ENCODE results near the gene DNM1L.

The DNM1L gene

DNA sequence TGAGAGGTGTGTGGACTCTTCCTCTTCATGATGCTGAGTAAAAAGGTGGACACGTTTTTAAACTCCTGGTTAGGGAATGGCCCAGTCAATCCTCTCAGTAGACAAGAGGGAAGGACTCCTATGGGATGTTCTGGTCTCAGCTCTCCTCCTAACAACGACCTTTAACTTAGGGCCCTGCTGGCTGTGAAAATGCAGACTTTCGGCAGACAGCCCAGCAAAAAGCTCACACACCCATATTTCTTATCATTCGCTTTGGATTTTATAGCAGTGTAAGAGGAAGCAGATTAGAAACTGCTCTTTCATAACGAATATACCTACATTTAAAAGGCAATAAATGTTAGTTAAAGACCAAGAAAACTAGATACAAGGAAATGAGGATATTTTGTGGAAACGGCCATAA, 94.6 kb downstream of the DNM1L start:
- no peak for DNase-seq
- Histone ChIP-seq H3K27me3 (replicated peaks) (no peaks in the 10 kb centered on the region), H3K36me3 (replicated peaks) (no peaks in the 10 kb centered on the region), H3K4me3 (ENCODE audit: low read depth, low read length) (no peak overlapping the region), H3K27ac (no peak overlapping the region)
- in situ Hi-C loops (cut with HindIII; ENCODE audit: low pct_ligation_motif_present, low sequenced_read_pairs) = no loop called here
- TF ChIP-seq, protein P1, sequence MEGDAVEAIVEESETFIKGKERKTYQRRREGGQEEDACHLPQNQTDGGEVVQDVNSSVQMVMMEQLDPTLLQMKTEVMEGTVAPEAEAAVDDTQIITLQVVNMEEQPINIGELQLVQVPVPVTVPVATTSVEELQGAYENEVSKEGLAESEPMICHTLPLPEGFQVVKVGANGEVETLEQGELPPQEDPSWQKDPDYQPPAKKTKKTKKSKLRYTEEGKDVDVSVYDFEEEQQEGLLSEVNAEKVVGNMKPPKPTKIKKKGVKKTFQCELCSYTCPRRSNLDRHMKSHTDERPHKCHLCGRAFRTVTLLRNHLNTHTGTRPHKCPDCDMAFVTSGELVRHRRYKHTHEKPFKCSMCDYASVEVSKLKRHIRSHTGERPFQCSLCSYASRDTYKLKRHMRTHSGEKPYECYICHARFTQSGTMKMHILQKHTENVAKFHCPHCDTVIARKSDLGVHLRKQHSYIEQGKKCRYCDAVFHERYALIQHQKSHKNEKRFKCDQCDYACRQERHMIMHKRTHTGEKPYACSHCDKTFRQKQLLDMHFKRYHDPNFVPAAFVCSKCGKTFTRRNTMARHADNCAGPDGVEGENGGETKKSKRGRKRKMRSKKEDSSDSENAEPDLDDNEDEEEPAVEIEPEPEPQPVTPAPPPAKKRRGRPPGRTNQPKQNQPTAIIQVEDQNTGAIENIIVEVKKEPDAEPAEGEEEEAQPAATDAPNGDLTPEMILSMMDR (IDR thresholded peaks at IDR 0.05; ENCODE audit: low read depth, low read length, missing control alignments) = no peak

- TF ChIP-seq, protein P1 (IDR thresholded peaks at IDR 0.05; ENCODE audit: low read depth, low read length, missing control alignments) = no peak
- DNase-seq = no peak
- Histone ChIP-seq H3K4me3 (ENCODE audit: low read depth, low read length) (no peak overlapping the region), H3K27me3 (replicated peaks) (no peaks in the 10 kb centered on the region), H3K36me3 (replicated peaks) (no peaks in the 10 kb centered on the region), H3K27ac (no peak overlapping the region)
- in situ Hi-C loops (cut with HindIII; ENCODE audit: low pct_ligation_motif_present, low sequenced_read_pairs) = no loop called here
These were observed 97.2 kb downstream of the DNM1L start for GRCh38 chr12:32776258-32776657.

GRCh38 chr12:32777159-32777558, 98.1 kb downstream of the DNM1L start:
- no peak for DNase-seq
- TF ChIP-seq, protein P1 (IDR thresholded peaks at IDR 0.05; ENCODE audit: low read depth, low read length, missing control alignments) = no peak
- Histone ChIP-seq H3K27ac (no peak overlapping the region), H3K27me3 (replicated peaks) (no peaks in the 10 kb centered on the region), H3K4me3 (ENCODE audit: low read depth, low read length) (no peak overlapping the region), H3K36me3 (replicated peaks) (no peaks in the 10 kb centered on the region)
- in situ Hi-C loops (cut with HindIII; ENCODE audit: low pct_ligation_motif_present, low sequenced_read_pairs) = no loop called here

DNA sequence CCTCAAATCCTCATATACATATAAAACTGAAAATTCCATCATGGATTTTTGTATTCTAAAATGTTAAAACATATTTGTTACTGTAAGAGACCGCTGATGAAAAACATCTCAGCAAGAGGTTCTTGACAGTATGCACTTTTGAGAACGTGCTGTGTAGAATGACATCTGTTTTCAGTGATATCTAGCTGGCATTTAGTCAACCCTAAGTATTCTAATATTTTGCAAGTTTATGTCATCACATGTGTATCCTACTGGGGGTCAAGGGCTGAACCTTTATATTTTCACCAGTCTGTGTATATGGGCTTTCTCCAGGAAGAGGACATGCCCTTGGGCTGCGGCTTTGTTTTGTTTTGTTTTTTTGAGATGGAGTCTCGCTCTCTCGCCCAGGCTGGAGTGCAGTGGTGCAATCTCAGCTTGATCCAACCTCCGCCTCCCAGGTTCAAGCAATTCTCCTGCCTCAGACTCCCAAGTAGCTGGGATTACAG, 98.6 kb downstream of the DNM1L start:
- DNase-seq = no peak
- in situ Hi-C loops (cut with HindIII; ENCODE audit: low pct_ligation_motif_present, low sequenced_read_pairs) = no loop called here

DNA sequence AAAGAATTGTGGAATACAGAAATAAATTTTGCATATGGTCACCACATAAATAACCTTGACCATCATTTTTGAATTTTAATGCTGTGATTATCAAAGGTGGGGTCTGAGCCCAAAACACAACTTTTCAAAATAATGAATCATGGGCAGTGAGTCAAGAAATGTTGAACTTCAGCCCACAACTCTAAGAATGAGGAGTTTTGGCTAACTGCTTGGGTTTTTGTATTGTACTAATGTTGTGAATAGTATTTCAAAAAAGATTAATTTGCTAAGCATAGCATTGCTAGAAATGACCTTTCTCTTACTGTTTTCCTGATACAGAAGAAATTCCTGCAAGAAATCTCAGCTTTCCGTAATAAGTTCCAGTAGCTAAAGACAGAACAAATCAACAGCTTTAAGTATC, 101.0 kb downstream of the DNM1L start:
- TF ChIP-seq, protein P1 (IDR thresholded peaks at IDR 0.05; ENCODE audit: low read depth, low read length, missing control alignments) = no peak
- Histone ChIP-seq H3K27ac (no peak overlapping the region), H3K27me3 (replicated peaks) (no peaks in the 10 kb centered on the region), H3K36me3 (replicated peaks) (no peaks in the 10 kb centered on the region), H3K4me3 (ENCODE audit: low read depth, low read length) (no peak overlapping the region)
- DNase-seq = no peak
- in situ Hi-C loops (cut with HindIII; ENCODE audit: low pct_ligation_motif_present, low sequenced_read_pairs) = no loop called here

More for the DNA sequence above, 98.6 kb downstream of the DNM1L start:
- H3K27me3 ChIP-seq (replicated peaks) = no peaks in the 10 kb centered on the region
- TF ChIP-seq, protein P1 (IDR thresholded peaks at IDR 0.05; ENCODE audit: low read depth, low read length, missing control alignments) = no peak
- no peaks in the 10 kb centered on the region for H3K36me3 ChIP-seq (replicated peaks)
- H3K27ac ChIP-seq = no peak overlapping the region
- no peak overlapping the region for H3K4me3 ChIP-seq (ENCODE audit: low read depth, low read length)

DNA sequence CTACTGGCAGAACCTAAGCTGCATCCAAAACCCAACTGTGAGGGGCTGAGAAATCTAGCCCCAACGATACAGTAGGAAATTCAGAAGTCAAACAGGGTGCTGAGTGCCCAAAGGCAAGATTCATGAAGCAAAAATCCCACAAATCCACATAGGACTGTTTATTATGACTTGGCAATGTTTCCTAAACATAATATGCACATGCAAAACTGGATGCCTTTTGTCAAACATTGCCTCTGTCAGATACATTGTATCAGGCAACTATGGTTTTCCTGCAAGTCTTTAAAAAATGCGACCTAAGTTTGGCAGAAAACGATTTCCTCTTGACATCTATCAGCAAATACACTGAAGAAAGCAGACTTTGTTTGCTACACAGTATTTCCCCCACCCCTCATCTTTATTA, 103.9 kb downstream of the DNM1L start:
- Histone ChIP-seq H3K36me3 (replicated peaks) (no peaks in the 10 kb centered on the region), H3K27ac (no peak overlapping the region), H3K4me3 (ENCODE audit: low read depth, low read length) (no peak overlapping the region), H3K27me3 (replicated peaks) (no peaks in the 10 kb centered on the region)
- TF ChIP-seq, protein P1 (IDR thresholded peaks at IDR 0.05; ENCODE audit: low read depth, low read length, missing control alignments) = no peak
- in situ Hi-C loops (cut with HindIII; ENCODE audit: low pct_ligation_motif_present, low sequenced_read_pairs) = no loop called here
- no peak for DNase-seq
